ENCODE results near the gene AIPL1.

- no peak for TF ChIP-seq POLR2A (IDR thresholded peaks at IDR 0.05; ENCODE audit: borderline replicate concordance, extremely low read depth, insufficient read depth, insufficient read length)
- TF ChIP-seq EZH2 (IDR thresholded peaks at IDR 0.05), result no peak
- TF ChIP-seq POLR2AphosphoS5 (IDR thresholded peaks at IDR 0.05; ENCODE audit: low read depth, low read length), result no peak
- no peak for TF ChIP-seq CTCF (IDR thresholded peaks at IDR 0.05 in 2 of 3, conservative IDR thresholded peaks at IDR 0.05 in 1 of 3; ENCODE audit: borderline replicate concordance in 1 of 3, insufficient read depth in 1 of 3, low read depth in 2 of 3, low read length in 2 of 3)
- no peak for TF ChIP-seq SIN3A (IDR thresholded peaks at IDR 0.05; ENCODE audit: low read depth)
- no peak for TF ChIP-seq RAD21 (IDR thresholded peaks at IDR 0.05; ENCODE audit: low read depth)
- TF ChIP-seq ZFX (IDR thresholded peaks at IDR 0.05), result no peak
These were observed 18.5 kb upstream of the AIPL1 start for GRCh38 chr17:6453279-6454024.
